HCT116 (cell line): ENCODE measurements around the gene PLBD2.

ENCODE experiments used
- JUND ChIP-seq: IDR thresholded peaks from 2 replicates; pipeline ENCODE4 v1.6.1; 2012
- POLR2A ChIP-seq: IDR thresholded peaks from 2 replicates; pipeline ENCODE4 v1.7.0; 2011; ENCODE audit warnings: borderline replicate concordance; ENCODE audit not compliant: insufficient read depth, insufficient read length; ENCODE audit errors: extremely low read depth
- POLR2AphosphoS5 ChIP-seq: IDR thresholded peaks from 2 replicates; pipeline ENCODE4 v1.6.1; 2011; ENCODE audit warnings: mild to moderate bottlenecking, low read depth, low read length, moderate library complexity
- REST ChIP-seq: IDR thresholded peaks from 2 replicates; pipeline ENCODE4 v1.6.1; 2012; ENCODE audit warnings: low read depth
- SIN3A ChIP-seq: IDR thresholded peaks from 2 replicates; pipeline ENCODE4 v1.6.1; 2012; ENCODE audit warnings: low read depth
- SP1 ChIP-seq: IDR thresholded peaks from 2 replicates; pipeline ENCODE4 v1.6.1; 2012; ENCODE audit warnings: low read depth
- YY1 ChIP-seq: IDR thresholded peaks from 2 replicates; pipeline ENCODE4 v1.6.1; 2011; ENCODE audit warnings: low read length, low read depth, moderate library complexity, mild to moderate bottlenecking; ENCODE audit not compliant: insufficient replicate concordance; ENCODE audit errors: extremely low read depth
- TF ChIP-seq, protein P1 (sequence below), 3 experiments: fragments of 200-600 bp in 1 of 3; sonication (generic) in 1 of 3; IDR thresholded peaks in 2 of 3; conservative IDR thresholded peaks in 1 of 3; 2 replicates each; pipeline ENCODE4 v1.5.1; 2012 to 2017; ENCODE audit warnings: low read depth in 2 of 3, low read length in 2 of 3, antibody characterized with exemption in 1 of 3, borderline replicate concordance in 1 of 3, control low read depth in 1 of 3, mild to moderate bottlenecking in 1 of 3, mixed read lengths in 1 of 3, mixed run types in 1 of 3, moderate library complexity in 1 of 3; ENCODE audit not compliant: insufficient read depth in 1 of 3
- TF ChIP-seq, protein P2 (sequence below): IDR thresholded peaks from 2 replicates; pipeline ENCODE4 v1.6.1; 2012

DNA sequence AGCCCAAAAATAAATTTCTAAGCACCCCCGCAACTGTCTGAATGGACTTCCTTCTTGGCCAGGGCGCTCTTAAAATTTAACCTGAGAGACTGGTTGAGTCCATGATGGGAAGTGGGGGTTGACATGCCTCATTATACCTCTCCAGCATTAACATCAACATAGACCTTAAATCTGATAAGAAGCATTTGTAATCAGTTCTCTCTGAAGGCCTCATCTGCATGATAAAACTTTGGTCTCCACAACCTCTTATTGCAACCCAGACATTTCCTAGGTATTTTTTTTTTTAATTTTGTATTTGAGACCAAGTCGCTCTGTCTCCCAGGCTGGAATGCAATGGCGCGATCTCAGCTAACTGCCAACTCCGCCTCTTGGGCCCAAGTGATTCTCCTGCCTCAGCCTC lies 13.1 kb upstream of the PLBD2 start:
- no peak for TF ChIP-seq REST
- TF ChIP-seq POLR2AphosphoS5 = no peak
- TF ChIP-seq, protein P1, sequence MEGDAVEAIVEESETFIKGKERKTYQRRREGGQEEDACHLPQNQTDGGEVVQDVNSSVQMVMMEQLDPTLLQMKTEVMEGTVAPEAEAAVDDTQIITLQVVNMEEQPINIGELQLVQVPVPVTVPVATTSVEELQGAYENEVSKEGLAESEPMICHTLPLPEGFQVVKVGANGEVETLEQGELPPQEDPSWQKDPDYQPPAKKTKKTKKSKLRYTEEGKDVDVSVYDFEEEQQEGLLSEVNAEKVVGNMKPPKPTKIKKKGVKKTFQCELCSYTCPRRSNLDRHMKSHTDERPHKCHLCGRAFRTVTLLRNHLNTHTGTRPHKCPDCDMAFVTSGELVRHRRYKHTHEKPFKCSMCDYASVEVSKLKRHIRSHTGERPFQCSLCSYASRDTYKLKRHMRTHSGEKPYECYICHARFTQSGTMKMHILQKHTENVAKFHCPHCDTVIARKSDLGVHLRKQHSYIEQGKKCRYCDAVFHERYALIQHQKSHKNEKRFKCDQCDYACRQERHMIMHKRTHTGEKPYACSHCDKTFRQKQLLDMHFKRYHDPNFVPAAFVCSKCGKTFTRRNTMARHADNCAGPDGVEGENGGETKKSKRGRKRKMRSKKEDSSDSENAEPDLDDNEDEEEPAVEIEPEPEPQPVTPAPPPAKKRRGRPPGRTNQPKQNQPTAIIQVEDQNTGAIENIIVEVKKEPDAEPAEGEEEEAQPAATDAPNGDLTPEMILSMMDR (IDR thresholded peaks at IDR 0.05 in 2 of 3, conservative IDR thresholded peaks at IDR 0.05 in 1 of 3; ENCODE audit: borderline replicate concordance in 1 of 3, insufficient read depth in 1 of 3, low read depth in 2 of 3, low read length in 2 of 3) = no peak
- no peak for TF ChIP-seq SIN3A
- TF ChIP-seq JUND = no peak
- no peak for TF ChIP-seq POLR2A
- TF ChIP-seq YY1 = no peak
- TF ChIP-seq, protein P2, sequence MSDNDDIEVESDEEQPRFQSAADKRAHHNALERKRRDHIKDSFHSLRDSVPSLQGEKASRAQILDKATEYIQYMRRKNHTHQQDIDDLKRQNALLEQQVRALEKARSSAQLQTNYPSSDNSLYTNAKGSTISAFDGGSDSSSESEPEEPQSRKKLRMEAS = no peak
- TF ChIP-seq SP1 = no peak
